Astrocyte of the cerebellum (primary cell): ENCODE measurements around the gene MRPS18B.

ENCODE experiments used
- DNase-seq: peaks from one replicate; pipeline ENCODE4 v3.0.0-alpha.2; 2011; ENCODE audit warnings: low read depth
- H3K4me3 ChIP-seq: 2 replicates; pipeline ENCODE4 v1.5.1; 2011; ENCODE audit warnings: mild to moderate bottlenecking, low read depth, low read length, moderate library complexity
- in situ Hi-C: cut with HindIII; loops from 2 replicates; pipeline ENCODE4 v1.10.0; 2017; ENCODE audit warnings: low sequenced_read_pairs
- TF ChIP-seq, protein P1 (sequence below): IDR thresholded peaks from 2 replicates; pipeline ENCODE4 v1.5.1; 2012; ENCODE audit warnings: low read length, low read depth, moderate library complexity, mild to moderate bottlenecking; ENCODE audit errors: missing control alignments

MRPS18B gene

DNA sequence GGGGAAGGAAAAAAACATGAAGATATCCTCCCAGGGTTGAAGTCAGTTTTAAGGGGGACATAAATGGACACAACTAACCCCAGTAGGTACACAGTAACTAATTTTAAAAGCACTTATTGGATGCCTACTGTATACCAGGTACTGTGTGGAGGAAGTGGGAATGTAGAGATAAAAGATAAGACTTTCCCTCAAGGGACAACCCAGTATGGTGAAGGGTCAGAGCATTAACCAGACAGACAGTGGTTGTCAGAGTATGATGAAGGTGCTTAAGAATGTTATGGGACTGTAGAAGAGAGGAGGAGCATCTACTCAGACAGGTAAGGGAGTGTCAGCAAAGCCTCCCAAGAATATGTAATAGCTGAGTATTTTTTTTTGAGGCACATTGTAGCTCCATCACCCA is 45.5 kb upstream of the MRPS18B start:
- DNase-seq = no peak
- TF ChIP-seq, protein P1, sequence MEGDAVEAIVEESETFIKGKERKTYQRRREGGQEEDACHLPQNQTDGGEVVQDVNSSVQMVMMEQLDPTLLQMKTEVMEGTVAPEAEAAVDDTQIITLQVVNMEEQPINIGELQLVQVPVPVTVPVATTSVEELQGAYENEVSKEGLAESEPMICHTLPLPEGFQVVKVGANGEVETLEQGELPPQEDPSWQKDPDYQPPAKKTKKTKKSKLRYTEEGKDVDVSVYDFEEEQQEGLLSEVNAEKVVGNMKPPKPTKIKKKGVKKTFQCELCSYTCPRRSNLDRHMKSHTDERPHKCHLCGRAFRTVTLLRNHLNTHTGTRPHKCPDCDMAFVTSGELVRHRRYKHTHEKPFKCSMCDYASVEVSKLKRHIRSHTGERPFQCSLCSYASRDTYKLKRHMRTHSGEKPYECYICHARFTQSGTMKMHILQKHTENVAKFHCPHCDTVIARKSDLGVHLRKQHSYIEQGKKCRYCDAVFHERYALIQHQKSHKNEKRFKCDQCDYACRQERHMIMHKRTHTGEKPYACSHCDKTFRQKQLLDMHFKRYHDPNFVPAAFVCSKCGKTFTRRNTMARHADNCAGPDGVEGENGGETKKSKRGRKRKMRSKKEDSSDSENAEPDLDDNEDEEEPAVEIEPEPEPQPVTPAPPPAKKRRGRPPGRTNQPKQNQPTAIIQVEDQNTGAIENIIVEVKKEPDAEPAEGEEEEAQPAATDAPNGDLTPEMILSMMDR = no peak
- in situ Hi-C loops = no loop called here
- peak overlapping the region; percentile 63 for H3K4me3 ChIP-seq

DNA sequence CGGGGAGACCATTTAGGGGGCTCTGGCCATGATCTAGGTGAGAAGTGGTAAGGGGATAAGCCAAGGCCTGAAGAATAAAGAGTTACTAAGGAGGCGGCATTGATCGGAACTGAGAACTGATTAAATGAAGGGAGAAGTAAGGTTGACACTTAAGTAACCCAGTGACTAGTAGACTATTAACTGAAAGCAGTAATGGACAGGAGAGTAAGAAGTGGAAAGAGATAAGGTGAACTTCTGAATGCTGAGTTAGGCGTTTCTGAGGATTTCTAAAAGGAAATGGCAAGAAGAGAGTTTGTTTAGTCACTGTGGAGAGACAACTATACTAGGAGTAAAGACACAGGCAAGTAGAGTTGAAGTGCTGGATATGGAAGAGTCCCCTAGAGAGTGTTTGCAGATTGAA is 44.5 kb upstream of the MRPS18B start:
- in situ Hi-C loops = no loop called here

DNA sequence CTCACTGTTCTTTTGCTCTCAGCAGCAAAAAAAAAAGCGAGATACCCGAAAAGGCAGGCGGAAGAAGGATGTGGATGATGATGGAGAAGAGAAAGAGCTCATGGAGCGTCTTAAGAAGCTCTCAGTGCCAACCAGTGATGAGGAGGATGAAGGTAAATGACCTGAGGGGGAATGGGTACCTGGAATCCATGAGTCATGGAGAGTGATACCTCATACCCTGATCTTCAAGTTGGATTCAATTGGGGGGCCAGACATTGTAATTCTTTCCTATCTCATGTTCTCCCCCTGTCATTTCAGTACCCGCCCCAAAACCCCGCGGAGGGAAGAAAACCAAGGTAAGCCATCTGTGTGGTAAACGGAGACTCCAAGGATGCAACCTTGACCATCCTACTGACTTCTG is 39.6 kb upstream of the MRPS18B start:
- no peak overlapping the region for H3K4me3 ChIP-seq
- no peak for DNase-seq
- in situ Hi-C loops = no loop called here
- TF ChIP-seq, protein P1 = no peak

More for the DNA sequence above, 44.5 kb upstream of the MRPS18B start:
- H3K4me3 ChIP-seq = no peak overlapping the region
- TF ChIP-seq, protein P1 = no peak
- DNase-seq = no peak

DNA sequence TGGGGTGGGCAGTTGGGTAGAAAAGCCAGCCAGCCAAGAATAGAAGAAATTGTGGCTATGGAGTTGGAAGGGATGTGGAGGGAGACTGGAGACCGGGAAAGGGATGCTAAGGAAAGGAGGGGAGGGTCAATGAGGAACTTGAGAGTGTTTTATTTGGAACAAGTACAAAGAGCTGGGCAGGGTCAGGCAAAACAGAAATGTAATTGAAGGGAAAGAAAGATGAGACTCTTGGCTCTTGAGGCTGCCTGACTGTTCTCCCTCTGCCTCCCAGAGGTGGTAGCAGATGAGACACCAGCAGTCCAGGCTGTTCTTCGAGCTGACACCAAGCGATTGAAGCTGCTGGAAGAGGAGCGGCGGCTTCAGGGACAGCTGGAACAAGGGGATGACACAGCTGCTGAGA is 33.7 kb upstream of the MRPS18B start:
- no peak for DNase-seq
- TF ChIP-seq, protein P1 = no peak
- in situ Hi-C loops = no loop called here
- H3K4me3 ChIP-seq = no peak overlapping the region

DNA sequence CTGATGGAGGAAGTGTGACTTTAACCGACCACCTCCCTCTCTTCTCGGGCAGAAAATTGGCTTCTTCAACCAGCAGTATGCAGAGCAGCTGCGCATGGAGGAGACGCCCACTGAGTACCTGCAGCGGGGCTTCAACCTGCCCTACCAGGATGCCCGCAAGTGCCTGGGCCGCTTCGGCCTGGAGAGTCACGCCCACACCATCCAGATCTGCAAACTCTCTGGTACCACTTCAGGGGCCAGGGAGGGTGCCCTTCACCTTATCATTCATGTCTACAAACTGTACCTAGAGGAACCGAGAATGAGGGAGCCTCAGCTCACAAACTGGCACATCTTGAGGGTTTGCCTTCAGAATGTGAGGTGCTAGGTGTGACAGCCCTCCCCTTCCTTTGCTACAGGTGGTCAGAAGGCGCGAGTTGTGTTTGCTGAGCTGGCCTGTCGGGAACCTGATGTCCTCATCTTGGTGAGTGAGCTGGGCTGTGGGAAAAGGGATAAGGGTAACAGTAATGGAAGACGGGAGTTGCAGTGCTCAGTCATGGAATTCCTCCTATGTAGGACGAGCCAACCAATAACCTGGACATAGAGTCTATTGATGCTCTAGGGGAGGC is 27.8 kb upstream of the MRPS18B start:
- in situ Hi-C loops = no loop called here
- no peak for DNase-seq
- H3K4me3 ChIP-seq = no peak overlapping the region
- TF ChIP-seq, protein P1 = no peak

DNA sequence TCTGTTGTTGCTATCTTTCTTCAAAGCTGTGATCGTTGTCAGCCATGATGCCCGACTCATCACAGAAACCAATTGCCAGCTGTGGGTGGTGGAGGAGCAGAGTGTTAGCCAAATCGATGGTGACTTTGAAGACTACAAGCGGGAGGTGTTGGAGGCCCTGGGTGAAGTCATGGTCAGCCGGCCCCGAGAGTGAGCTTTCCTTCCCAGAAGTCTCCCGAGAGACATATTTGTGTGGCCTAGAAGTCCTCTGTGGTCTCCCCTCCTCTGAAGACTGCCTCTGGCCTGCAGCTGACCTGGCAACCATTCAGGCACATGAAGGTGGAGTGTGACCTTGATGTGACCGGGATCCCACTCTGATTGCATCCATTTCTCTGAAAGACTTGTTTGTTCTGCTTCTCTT is 27.1 kb upstream of the MRPS18B start:
- TF ChIP-seq, protein P1 = no peak
- in situ Hi-C loops = no loop called here
- H3K4me3 ChIP-seq = no peak overlapping the region
- DNase-seq = no peak

DNA sequence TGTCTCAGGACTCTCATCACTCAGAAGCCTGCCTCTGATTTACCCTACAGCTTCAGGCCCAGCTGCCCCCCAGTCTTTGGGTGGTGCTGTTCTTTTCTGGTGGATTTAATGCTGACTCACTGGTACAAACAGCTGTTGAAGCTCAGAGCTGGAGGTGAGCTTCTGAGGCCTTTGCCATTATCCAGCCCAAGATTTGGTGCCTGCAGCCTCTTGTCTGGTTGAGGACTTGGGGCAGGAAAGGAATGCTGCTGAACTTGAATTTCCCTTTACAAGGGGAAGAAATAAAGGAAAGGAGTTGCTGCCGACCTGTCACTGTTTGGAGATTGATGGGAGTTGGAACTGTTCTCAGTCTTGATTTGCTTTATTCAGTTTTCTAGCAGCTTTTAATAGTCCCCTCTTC is 26.6 kb upstream of the MRPS18B start:
- TF ChIP-seq, protein P1 = no peak
- in situ Hi-C loops = no loop called here
- no peak overlapping the region for H3K4me3 ChIP-seq
- no peak for DNase-seq
